OCI-LY1 (cell line): Measurements from ENCODE around the gene ZBTB46.

Experiments
- H2AFZ ChIP-seq: fragments of 200-600 bp; sonication (generic), shearing (Covaris generic); 2 replicates; pipeline ENCODE4 v1.6.0; 2014; ENCODE audit warnings: antibody characterized with exemption, mild to moderate bottlenecking, low read length
- H3F3A ChIP-seq: fragments of 200-600 bp; sonication (generic), shearing (Covaris generic); 2 replicates; pipeline ENCODE4 v1.6.0; 2014; ENCODE audit warnings: mild to moderate bottlenecking, antibody characterized with exemption, low read length, moderate library complexity; ENCODE audit not compliant: insufficient read depth
- H3K27ac ChIP-seq: fragments of 200-600 bp; sonication (generic); 2 replicates; pipeline ENCODE4 v1.5.1; 2014; ENCODE audit warnings: low read length, mixed run types, mild to moderate bottlenecking, low read depth; ENCODE audit not compliant: poor library complexity, severe bottlenecking
- H3K27me3 ChIP-seq: fragments of 200-600 bp; sonication (generic); 2 replicates; pipeline ENCODE4 v1.6.0; 2014; ENCODE audit warnings: antibody characterized with exemption, mild to moderate bottlenecking, low read length, moderate library complexity; ENCODE audit not compliant: insufficient read depth
- H3K36me3 ChIP-seq: fragments of 200-600 bp; sonication (generic); 2 replicates; pipeline ENCODE4 v1.6.1; 2014; ENCODE audit warnings: mild to moderate bottlenecking, antibody characterized with exemption, low read length, moderate library complexity, mixed read lengths; ENCODE audit not compliant: insufficient read depth
- H3K4me1 ChIP-seq: fragments of 200-600 bp; sonication (generic); 2 replicates; pipeline ENCODE4 v1.5.1; 2014; ENCODE audit warnings: mild to moderate bottlenecking, low read length, moderate library complexity; ENCODE audit not compliant: insufficient read depth, severe bottlenecking
- H3K4me2 ChIP-seq: fragments of 200-600 bp; sonication (generic), shearing (Covaris generic); 2 replicates; pipeline ENCODE4 v1.6.1; 2014; ENCODE audit warnings: low read length
- H3K4me3 ChIP-seq: fragments of 200-600 bp; sonication (generic); 2 replicates; pipeline ENCODE4 v1.5.1; 2014; ENCODE audit warnings: low read length, low read depth, mild to moderate bottlenecking, mixed read lengths; ENCODE audit not compliant: poor library complexity, severe bottlenecking
- H3K79me2 ChIP-seq: fragments of 200-600 bp; shearing (Covaris generic); 2 replicates; pipeline ENCODE4 v1.6.1; 2016; ENCODE audit warnings: mixed run types, low read length, mixed read lengths; ENCODE audit not compliant: insufficient read depth
- H3K9ac ChIP-seq: fragments of 200-600 bp; sonication (generic), shearing (Covaris generic); 2 replicates; pipeline ENCODE4 v1.6.1; 2014; ENCODE audit warnings: mild to moderate bottlenecking, low read length, mixed read lengths
- H3K9me2 ChIP-seq: fragments of 200-600 bp; sonication (generic), shearing (Covaris generic); 2 replicates; pipeline ENCODE4 v1.6.1; 2014; ENCODE audit warnings: low read depth, mild to moderate bottlenecking, low read length, mixed read lengths
- H3K9me3 ChIP-seq: fragments of 200-600 bp; shearing (Covaris generic); 2 replicates; pipeline ENCODE4 v1.6.1; 2014; ENCODE audit warnings: low read length, mixed read lengths
- H4K20me1 ChIP-seq: fragments of 200-600 bp; sonication (generic), shearing (Covaris generic); 2 replicates; pipeline ENCODE4 v1.6.0; 2016; ENCODE audit warnings: mild to moderate bottlenecking, low read length; ENCODE audit not compliant: insufficient read depth
- EZH2 ChIP-seq: fragments of 200-600 bp; sonication (generic), shearing (Covaris generic); IDR thresholded peaks from 2 replicates; pipeline ENCODE4 v1.8.0; 2017; ENCODE audit warnings: borderline replicate concordance, mixed run types, mild to moderate bottlenecking, antibody characterized with exemption, low read length, moderate library complexity, mixed read lengths
- TF ChIP-seq, protein P1 (sequence below): fragments of 200-600 bp; sonication (generic), shearing (Covaris generic); IDR thresholded peaks from 2 replicates; pipeline ENCODE4 v1.5.1; 2017; ENCODE audit warnings: mild to moderate bottlenecking, antibody characterized with exemption, low read length, moderate library complexity, mixed read lengths

Gene ZBTB46

DNA sequence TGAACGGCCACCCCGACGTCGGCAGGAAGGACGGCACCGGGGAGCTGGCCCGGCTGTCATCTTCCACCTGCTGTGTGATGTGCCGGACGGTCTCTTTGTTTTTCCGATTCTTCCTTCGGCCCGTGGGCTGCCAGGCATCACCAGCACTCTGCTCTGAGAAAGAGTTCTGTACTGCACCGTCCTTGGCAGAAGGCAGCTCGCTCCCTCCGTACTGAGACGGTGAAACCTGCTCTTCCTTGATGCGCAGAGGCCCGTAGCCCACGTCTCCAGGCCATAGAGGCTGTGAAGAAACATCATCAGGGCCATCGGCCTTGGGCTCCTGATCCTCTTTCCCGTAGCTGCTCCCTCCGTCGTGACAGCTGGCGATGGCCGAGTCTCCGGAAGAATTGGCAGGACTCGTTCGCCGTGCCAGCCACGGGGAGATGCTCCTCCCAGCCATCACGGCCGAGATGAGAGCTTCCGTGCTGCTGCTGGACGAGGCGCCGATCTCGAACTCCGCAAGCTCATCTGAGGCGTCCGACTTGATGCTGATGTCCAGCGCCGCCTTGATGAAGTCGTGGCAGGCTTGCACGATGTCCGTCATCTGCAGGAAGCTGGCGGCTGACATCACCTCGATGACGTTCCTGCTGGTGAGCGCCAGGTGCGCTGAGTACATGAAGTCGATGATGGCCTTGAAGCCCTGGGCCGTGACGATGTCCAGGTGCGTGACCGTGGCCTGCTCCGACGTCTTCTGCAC lies 41.1 kb downstream of the ZBTB46 start:
- Histone ChIP-seq H3K36me3 (no peaks in the 10 kb centered on the region), H3K4me2 (no peak overlapping the region), H3K9me3 (no peaks in the 10 kb centered on the region), H3K9me2 (no peaks in the 10 kb centered on the region), H3K4me3 (no peak overlapping the region), H3K79me2 (no peaks in the 10 kb centered on the region), H3F3A (no peaks in the 10 kb centered on the region), H3K9ac (no peak overlapping the region), H4K20me1 (no peaks in the 10 kb centered on the region), H3K27me3 (peaks cover 11% of the 10 kb centered on the region), H3K27ac (no peak overlapping the region), H3K4me1 (no peaks in the 10 kb centered on the region), H2AFZ (no peak overlapping the region)
- TF ChIP-seq EZH2 = no peak
- TF ChIP-seq, protein P1, sequence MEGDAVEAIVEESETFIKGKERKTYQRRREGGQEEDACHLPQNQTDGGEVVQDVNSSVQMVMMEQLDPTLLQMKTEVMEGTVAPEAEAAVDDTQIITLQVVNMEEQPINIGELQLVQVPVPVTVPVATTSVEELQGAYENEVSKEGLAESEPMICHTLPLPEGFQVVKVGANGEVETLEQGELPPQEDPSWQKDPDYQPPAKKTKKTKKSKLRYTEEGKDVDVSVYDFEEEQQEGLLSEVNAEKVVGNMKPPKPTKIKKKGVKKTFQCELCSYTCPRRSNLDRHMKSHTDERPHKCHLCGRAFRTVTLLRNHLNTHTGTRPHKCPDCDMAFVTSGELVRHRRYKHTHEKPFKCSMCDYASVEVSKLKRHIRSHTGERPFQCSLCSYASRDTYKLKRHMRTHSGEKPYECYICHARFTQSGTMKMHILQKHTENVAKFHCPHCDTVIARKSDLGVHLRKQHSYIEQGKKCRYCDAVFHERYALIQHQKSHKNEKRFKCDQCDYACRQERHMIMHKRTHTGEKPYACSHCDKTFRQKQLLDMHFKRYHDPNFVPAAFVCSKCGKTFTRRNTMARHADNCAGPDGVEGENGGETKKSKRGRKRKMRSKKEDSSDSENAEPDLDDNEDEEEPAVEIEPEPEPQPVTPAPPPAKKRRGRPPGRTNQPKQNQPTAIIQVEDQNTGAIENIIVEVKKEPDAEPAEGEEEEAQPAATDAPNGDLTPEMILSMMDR = no peak

DNA sequence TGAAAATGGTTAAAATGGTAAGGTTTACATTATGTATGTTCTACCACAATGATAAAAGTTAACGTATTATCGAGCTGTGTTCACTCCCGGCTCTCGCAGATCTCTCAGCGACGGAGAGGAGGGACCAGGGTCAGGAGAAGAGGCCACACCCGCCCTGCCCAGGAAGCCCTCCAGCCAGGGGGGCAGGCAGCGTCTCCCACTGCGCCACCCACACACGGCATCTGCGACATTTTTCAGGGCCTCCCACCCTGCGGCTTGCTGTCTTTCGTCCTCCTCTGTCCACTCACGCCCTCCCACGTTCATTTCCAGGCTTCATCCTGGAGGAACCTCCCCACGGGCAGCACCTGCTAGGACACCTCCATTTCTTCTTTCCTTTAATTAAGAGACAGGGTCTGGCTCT lies 43.3 kb downstream of the ZBTB46 start:
- Histone ChIP-seq H3K79me2 (no peaks in the 10 kb centered on the region), H3K4me1 (no peaks in the 10 kb centered on the region), H3K4me3 (no peak overlapping the region), H3K36me3 (no peaks in the 10 kb centered on the region), H3K27ac (no peak overlapping the region), H3K9me2 (no peaks in the 10 kb centered on the region), H3F3A (no peaks in the 10 kb centered on the region), H3K9ac (no peak overlapping the region), H2AFZ (no peak overlapping the region), H4K20me1 (no peaks in the 10 kb centered on the region), H3K4me2 (no peak overlapping the region), H3K27me3 (peaks cover 8% of the 10 kb centered on the region; the same call in 1 of the 2 replicates), H3K9me3 (no peaks in the 10 kb centered on the region)
- TF ChIP-seq EZH2 = no peak
- TF ChIP-seq, protein P1 = no peak

DNA sequence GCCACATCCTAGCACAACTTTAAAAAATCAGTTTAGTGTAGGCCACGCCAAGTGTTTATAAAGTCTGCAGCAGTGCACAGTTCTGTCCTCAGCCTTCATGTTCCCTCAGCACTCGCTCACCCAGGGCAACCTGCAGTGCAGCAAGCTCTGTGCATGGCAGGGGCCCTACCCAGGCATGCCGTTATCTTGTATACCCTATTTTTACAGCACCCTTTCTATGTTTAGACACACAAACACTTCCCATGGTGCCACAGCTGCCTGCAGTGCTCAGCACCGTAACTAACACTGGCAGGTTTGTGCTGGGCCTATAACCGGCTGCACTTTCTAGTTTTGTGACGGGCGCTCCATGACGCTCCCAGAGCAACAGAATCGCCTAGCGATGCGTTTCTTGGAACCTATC lies 43.8 kb downstream of the ZBTB46 start:
- Histone ChIP-seq H3F3A (no peaks in the 10 kb centered on the region), H3K27me3 (0 out of 2 replicates have a peak, but pooled peaks cover 7% of the 10 kb centered on the region), H3K4me1 (peaks cover under 1% of the 10 kb centered on the region), H3K9me3 (no peaks in the 10 kb centered on the region), H3K9ac (no peak overlapping the region), H4K20me1 (no peaks in the 10 kb centered on the region), H3K27ac (no peak overlapping the region), H3K4me2 (no peak overlapping the region), H3K36me3 (no peaks in the 10 kb centered on the region), H3K79me2 (no peaks in the 10 kb centered on the region), H3K4me3 (no peak overlapping the region), H3K9me2 (no peaks in the 10 kb centered on the region), H2AFZ (no peak overlapping the region)
- TF ChIP-seq EZH2 = no peak
- TF ChIP-seq, protein P1 = no peak
